ENCODE data around the gene TDP1.
"Not testable (repeated sequence)": the region's sequence is repeated elsewhere in the genome, so short reads cannot be mapped to it uniquely, and the experiment has no call there.

Gene TDP1

GRCh38 chr14:89990218-89990617 is 34.5 kb downstream of the TDP1 start:
- DNase-seq (ENCODE audit: low spot score) = no peak

DNA sequence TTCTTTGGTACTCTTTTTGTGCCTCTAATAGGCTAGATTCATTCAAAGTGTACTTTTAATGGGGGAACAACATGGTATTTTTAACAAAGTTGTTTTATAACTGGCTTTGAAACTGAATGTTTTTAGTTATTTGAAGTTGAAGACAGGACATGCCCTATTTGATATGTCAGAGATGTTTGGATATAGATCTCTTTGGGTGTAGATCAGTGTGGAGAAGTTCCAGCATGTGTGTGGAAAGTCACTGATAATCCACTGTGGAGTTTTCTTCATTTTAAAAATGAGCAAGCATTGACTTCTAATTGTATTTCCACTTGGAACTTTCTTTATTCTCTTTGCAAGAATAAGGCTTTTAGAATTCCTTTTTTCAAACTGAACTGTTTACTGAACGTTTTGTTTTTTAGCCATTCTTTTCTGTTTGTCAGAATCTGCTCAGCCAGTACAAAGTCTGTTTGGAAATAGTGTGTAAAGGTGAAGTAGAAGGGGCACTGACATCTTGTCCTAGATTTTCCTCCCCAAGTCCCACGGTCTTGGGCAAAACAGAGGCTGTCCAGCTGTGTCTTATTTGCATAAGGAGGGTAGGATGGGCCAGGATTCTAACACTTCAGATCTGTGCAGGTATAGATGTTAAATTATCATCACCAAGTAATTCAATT is 35.0 kb downstream of the TDP1 start:
- DNase-seq (ENCODE audit: low spot score) = no peak

DNA sequence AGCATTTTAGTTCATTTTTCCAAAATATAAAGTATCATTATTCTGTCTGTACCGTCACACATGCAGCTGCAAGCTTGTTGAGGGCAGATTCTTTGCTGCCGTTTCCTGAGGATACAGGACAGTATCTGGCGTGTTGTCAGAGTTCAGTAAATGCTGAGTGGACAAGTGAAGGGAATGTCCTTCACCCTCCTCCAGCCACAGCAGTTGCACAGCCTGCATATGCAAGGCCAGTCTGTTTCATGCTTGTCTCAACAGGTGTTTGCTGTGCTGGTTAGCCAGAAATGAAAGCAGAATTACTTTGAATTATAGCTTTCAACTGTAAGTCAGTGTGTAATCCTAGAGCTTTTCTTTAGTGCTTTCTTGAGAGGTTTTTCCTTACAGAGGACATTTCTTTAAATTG is 36.5 kb downstream of the TDP1 start:
- no peak for DNase-seq (ENCODE audit: low spot score)

- DNase-seq (ENCODE audit: low spot score) = no peak
Observed at GRCh38 chr14:89996963-89997362, 41.2 kb downstream of the TDP1 start.

- no peak for DNase-seq (ENCODE audit: low spot score)
Observed at GRCh38 chr14:90000935-90001334, 45.2 kb downstream of the TDP1 start.

- no peak for DNase-seq (ENCODE audit: low spot score)
Observed at GRCh38 chr14:90003526-90004307, 48.0 kb downstream of the TDP1 start.

GRCh38 chr14:90005441-90005840 is 49.7 kb downstream of the TDP1 start:
- no peak for DNase-seq (ENCODE audit: low spot score)

- DNase-seq (ENCODE audit: low spot score) = no peak
Observed at GRCh38 chr14:90005939-90006530, 50.3 kb downstream of the TDP1 start.

- no peak for DNase-seq (ENCODE audit: low spot score)
Observed at GRCh38 chr14:90017371-90017770, 61.6 kb downstream of the TDP1 start.

- no peak for DNase-seq (ENCODE audit: low spot score)
Observed at GRCh38 chr14:90019824-90020523, 64.2 kb downstream of the TDP1 start.

DNA sequence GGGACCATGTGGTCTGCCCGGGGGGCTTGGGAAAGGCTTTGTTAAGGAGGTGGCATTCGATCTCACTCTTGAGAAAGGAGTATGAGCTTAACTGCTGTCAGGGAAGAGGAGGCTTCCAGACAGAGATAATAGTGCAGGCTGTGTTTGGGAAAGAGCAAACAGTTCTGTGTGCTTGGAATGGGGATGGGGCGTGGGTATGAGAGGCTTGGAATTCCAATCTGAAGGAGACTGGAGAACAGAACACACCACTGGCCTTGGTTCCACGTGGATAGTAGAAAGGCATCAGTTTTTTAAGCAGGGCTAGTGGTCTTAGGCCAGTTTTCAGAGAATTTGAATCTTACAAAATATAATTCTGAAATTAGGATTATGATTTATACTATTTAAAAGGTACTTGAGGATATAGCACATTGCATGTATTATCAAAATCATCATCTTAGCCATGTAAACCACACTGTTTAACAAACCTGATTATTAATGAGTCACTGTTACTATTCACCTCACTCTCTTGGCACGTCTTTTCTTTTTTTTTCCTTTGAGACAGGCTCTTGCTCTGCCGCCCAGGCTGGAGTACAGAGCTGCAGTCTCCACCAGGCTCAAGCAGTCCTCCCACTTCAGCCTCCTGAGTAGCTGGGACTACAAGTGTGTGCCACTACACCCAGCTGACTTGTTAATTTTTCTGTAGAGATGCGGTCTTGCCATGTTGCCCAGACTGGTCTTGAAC is 67.6 kb downstream of the TDP1 start:
- DNase-seq (ENCODE audit: low spot score) = no peak

DNA sequence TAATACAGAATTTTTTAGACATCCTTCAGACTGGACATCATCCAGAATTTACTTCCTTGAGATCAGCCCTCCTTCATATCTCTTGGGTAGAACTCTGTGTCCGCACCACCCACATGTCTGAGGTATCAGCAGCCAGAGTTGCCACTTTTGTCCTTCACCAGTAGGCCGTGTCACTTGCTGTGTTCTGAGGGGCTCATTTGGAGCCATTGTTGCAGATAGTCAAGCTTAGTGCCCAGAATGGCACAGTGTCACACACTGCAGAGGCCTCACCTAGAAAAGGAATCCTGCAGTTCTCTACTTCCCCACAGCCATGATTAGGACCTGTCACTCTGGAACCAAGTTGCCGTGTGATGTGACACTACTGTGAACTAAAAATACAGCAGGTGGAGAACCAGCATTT is 69.2 kb downstream of the TDP1 start:
- no peak for DNase-seq (ENCODE audit: low spot score)

DNA sequence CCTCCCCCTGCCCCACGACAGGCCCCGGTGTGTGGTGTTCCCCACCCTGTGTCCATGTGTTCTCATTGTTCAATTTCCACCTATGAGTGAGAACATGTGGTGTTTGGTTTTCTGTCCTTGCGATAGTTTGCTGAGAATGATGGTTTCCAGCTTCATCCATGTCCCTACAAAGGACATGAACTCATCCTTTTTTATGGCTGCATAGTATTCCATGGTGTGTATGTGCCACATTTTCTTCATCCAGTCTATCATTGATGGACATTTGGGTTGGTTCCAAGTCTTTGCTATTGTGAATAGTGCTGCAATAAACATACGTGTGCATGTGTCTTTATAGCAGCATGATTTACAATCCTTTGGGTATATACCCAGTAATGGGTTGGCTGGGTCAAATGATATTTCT is 70.9 kb downstream of the TDP1 start:
- not testable (repeated sequence) for DNase-seq (ENCODE audit: low spot score)

GRCh38 chr14:90027842-90028241 is 72.1 kb downstream of the TDP1 start:
- no peak for DNase-seq (ENCODE audit: low spot score)

DNA sequence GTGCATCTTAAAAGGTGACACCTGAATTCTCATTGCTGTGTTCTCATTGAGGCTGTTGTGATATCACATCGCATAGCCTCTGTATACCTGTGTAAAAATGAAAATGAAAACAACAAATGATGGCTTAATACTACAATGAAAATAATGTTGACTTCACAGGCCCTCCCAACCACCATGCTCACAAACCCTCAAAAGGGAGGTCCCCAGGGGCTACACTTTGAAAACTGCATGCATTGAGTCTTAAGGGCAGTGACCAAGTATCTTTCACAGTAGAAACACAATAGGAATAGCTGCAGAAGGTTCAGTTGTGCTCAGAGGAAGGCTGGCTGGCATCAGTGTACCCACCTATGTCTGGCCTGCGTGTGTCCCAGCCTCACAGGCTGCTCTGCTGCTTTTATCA is 78.4 kb downstream of the TDP1 start:
- DNase-seq (ENCODE audit: low spot score) = no peak

- DNase-seq (ENCODE audit: low spot score) = no peak
Observed at GRCh38 chr14:90034835-90035525, 79.3 kb downstream of the TDP1 start.

GRCh38 chr14:90039253-90040010 is 83.7 kb downstream of the TDP1 start:
- no peak for DNase-seq (ENCODE audit: low spot score)

- no peak for DNase-seq (ENCODE audit: low spot score)
Observed at GRCh38 chr14:90040411-90040810, 84.7 kb downstream of the TDP1 start.

DNA sequence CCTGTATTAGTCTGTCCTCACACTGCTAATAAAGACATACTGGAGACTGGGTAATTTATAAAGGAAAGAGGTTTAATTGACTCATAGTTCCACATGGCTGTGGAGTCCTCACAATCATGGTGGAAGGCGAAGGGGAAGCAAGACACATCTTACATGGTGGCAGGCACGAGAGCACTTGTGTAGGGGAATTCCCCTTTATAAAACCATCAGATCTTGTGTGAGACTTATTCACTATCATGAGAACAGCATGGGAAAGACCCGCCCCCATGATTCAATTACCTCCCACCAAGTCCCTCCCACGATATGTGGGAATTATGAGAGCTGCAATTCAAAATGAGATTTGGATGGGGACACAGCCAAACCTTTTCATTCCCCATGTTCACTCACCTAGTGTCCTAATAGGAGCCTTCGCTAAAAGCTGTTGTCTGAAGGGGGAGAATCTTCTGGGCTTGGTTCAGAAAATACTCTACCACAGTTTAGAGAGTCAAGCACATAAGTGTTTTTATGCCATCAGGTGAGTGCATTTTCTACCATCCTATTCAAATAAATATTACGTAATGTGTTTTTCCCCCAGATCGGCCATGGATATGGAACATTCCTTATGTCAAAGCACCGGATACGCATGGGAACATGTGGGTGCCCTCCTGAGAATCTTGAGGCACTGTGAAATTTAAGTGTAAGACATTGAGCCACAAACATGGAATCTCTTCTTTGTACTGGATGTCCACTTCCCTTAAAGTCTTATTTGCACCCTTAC is 86.9 kb downstream of the TDP1 start:
- DNase-seq (ENCODE audit: low spot score) = no peak

- DNase-seq (ENCODE audit: low spot score) = no peak
Observed at GRCh38 chr14:90045616-90046015, 89.9 kb downstream of the TDP1 start.

Data from CD4-positive, alpha-beta T cell treated with Interleukin-6 at 100 ng/mL for 8 hours (primary cell).